ENCODE measurements around the gene SBF2. TPM values are rescaled to one million over a fixed set of nuclear protein-coding genes. Genes with fewer than 3 reads are reported as not detected.

SBF2 gene
- polyA plus RNA-seq, 1 donor (not counting 4 experiments of a cell fraction or from before 2014, with no cell fraction given): 24.5 TPM

DNA sequence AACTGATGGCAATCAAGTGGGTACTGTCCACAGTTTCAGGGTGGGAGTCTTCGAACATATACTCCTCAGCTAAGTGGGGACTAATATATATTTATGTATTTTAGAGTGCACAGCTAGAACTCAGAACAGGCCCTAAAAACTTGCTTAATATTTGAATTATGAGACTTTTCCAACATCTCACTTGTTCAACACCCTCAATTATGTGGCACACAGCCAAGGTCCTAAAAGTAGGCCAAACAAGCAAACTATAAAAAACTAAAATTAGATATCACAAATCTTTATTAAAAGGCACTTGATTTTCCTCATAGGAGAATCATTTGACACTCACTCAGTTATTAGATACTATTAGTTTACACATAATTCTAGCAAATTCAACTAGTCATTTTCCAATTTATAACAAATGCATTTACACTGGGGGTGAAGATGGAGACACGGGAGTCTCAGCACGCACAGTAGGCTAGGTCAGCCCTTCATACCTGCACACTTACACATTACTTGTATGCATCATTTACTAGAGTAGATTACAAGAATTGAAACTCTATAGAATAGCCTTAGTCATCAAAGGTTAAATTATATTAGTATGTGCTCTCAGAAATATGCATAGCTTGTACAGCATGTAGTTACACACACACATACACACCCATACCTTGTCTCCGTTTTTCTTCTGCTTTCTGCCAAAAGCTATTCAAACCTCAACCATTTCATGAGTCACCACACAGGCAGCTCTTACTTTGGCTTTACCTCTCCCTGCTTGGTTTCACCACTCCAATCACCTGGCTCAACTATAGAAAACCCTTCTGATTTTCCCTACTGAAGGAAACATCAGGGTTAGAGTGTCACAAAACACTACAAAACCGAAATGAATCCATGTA lies 171.5 kb downstream of the SBF2 start:
- Histone ChIP-seq H3K9me1 (ENCODE audit: control insufficient read depth, extremely low read depth, insufficient read depth, low read length) (no peaks in the 10 kb centered on the region), H3K4me2 (ENCODE audit: control insufficient read depth, extremely low read depth, insufficient read depth, low read depth, low read length) (peak overlapping the region; percentile 83), H3K4me3 (ENCODE audit: control insufficient read depth in 2 of 3, extremely low read depth in 1 of 3, insufficient read depth in 2 of 3, low read depth in 1 of 3, low read length in 3 of 3) (peak overlapping the region in 2 of 3 experiments; percentile 24 to 44), H3K27ac (ENCODE audit: control insufficient read depth, insufficient read depth, low read length) (peak overlapping the region; percentile 91), H3K4me1 (ENCODE audit: control insufficient read depth, extremely low read depth, insufficient read depth, low read length) (peaks cover 29% of the 10 kb centered on the region), H3K9me3 (ENCODE audit: control insufficient read depth, low read depth, low read length) (no peaks in the 10 kb centered on the region), H2AFZ (ENCODE audit: control insufficient read depth, low read length) (peak overlapping the region; percentile 53), H3K27me3 (ENCODE audit: control insufficient read depth, extremely low read depth, insufficient read depth, low read length) (no peaks in the 10 kb centered on the region), H3K9ac (ENCODE audit: control insufficient read depth, extremely low read depth, insufficient read depth, low read length) (peak overlapping the region; percentile 68), H4K20me1 (ENCODE audit: control insufficient read depth, extremely low read depth, insufficient read depth, low read length) (no peaks in the 10 kb centered on the region), H3K36me3 (ENCODE audit: control insufficient read depth in 2 of 2, extremely low read depth in 1 of 2, insufficient read depth in 2 of 2, low read length in 2 of 2) (no peaks in the 10 kb centered on the region), H3K79me2 (ENCODE audit: control insufficient read depth, insufficient read depth, low read length) (peaks cover 2% of the 10 kb centered on the region)
- FAIRE-seq (peak; percentile 95), DNase-seq (ENCODE audit: low read depth, low spot score) (peak; percentile 89)
- no peak for TF ChIP-seq EZH2 (IDR thresholded peaks at IDR 0.05; ENCODE audit: low read length)
- TF ChIP-seq, protein P1, sequence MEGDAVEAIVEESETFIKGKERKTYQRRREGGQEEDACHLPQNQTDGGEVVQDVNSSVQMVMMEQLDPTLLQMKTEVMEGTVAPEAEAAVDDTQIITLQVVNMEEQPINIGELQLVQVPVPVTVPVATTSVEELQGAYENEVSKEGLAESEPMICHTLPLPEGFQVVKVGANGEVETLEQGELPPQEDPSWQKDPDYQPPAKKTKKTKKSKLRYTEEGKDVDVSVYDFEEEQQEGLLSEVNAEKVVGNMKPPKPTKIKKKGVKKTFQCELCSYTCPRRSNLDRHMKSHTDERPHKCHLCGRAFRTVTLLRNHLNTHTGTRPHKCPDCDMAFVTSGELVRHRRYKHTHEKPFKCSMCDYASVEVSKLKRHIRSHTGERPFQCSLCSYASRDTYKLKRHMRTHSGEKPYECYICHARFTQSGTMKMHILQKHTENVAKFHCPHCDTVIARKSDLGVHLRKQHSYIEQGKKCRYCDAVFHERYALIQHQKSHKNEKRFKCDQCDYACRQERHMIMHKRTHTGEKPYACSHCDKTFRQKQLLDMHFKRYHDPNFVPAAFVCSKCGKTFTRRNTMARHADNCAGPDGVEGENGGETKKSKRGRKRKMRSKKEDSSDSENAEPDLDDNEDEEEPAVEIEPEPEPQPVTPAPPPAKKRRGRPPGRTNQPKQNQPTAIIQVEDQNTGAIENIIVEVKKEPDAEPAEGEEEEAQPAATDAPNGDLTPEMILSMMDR (optimal IDR thresholded peaks at IDR 0.05 in 1 of 3, IDR thresholded peaks at IDR 0.05 in 1 of 3, conservative IDR thresholded peaks at IDR 0.05 in 1 of 3; ENCODE audit: extremely low read depth in 1 of 3, insufficient read depth in 2 of 3, low read length in 3 of 3): no peak
- dilution Hi-C loops (cut with MboI; ENCODE audit: extremely low pct_ligation_motif_present, low sequenced_read_pairs): no loop called here

DNA sequence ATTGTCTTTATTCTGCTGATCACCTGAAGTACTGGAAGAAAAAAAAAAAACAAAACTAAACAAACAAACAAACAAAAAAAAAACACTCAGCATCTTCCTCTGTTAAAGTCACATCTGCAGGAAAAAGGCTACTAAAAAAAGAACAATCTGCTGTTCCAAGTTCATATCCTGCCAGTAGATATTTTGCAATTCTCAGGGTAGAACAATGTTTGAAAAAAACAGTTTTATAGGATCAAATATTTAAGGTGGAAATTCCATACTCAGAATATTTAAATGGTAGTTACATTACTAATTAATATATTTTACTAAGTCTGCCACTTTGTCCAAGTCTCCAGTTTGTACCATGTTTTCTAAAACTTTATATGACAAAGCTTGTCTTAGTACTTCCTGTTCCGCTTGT lies 175.2 kb downstream of the SBF2 start:
- no peak for FAIRE-seq
- Histone ChIP-seq H3K9me1 (ENCODE audit: control insufficient read depth, extremely low read depth, insufficient read depth, low read length) (no peaks in the 10 kb centered on the region), H3K27ac (ENCODE audit: control insufficient read depth, insufficient read depth, low read length) (no peak overlapping the region), H3K4me2 (ENCODE audit: control insufficient read depth, extremely low read depth, insufficient read depth, low read depth, low read length) (no peak overlapping the region), H3K4me1 (ENCODE audit: control insufficient read depth, extremely low read depth, insufficient read depth, low read length) (peaks cover 21% of the 10 kb centered on the region), H4K20me1 (ENCODE audit: control insufficient read depth, extremely low read depth, insufficient read depth, low read length) (no peaks in the 10 kb centered on the region), H3K79me2 (ENCODE audit: control insufficient read depth, insufficient read depth, low read length) (peaks cover 2% of the 10 kb centered on the region), H3K27me3 (ENCODE audit: control insufficient read depth, extremely low read depth, insufficient read depth, low read length) (no peaks in the 10 kb centered on the region), H3K4me3 (ENCODE audit: control insufficient read depth in 2 of 3, extremely low read depth in 1 of 3, insufficient read depth in 2 of 3, low read depth in 1 of 3, low read length in 3 of 3) (no peak overlapping the region), H3K9me3 (ENCODE audit: control insufficient read depth, low read depth, low read length) (no peaks in the 10 kb centered on the region), H2AFZ (ENCODE audit: control insufficient read depth, low read length) (no peak overlapping the region), H3K9ac (ENCODE audit: control insufficient read depth, extremely low read depth, insufficient read depth, low read length) (no peak overlapping the region), H3K36me3 (ENCODE audit: control insufficient read depth in 2 of 2, extremely low read depth in 1 of 2, insufficient read depth in 2 of 2, low read length in 2 of 2) (no peaks in the 10 kb centered on the region)
- no peak for DNase-seq (ENCODE audit: low read depth, low spot score)
- dilution Hi-C loops (cut with MboI; ENCODE audit: extremely low pct_ligation_motif_present, low sequenced_read_pairs): no loop called here
- TF ChIP-seq, protein P1 (optimal IDR thresholded peaks at IDR 0.05 in 1 of 3, IDR thresholded peaks at IDR 0.05 in 1 of 3, conservative IDR thresholded peaks at IDR 0.05 in 1 of 3; ENCODE audit: extremely low read depth in 1 of 3, insufficient read depth in 2 of 3, low read length in 3 of 3): no peak
- TF ChIP-seq EZH2 (IDR thresholded peaks at IDR 0.05; ENCODE audit: low read length): no peak

Data from keratinocyte (primary cell).